MM.1S (cell line): Measurements from ENCODE around the gene DIRAS1.

Experiments
- CTCF ChIP-seq: fragments of 300-600 bp; sonication (generic); IDR thresholded peaks from 2 replicates; pipeline ENCODE4 v1.5.1; 2016; ENCODE audit warnings: antibody characterized with exemption, low read length, mixed read lengths
- EZH2 ChIP-seq: fragments of 300-600 bp; sonication (generic); optimal IDR thresholded peaks from 2 replicates; pipeline ENCODE3; 2017; ENCODE audit warnings: low read depth, mild to moderate bottlenecking, antibody characterized with exemption, low read length, mixed read lengths
- EZH2phosphoT487 ChIP-seq: fragments of 300-600 bp; sonication (generic); IDR thresholded peaks from 2 replicates; pipeline ENCODE4 v1.6.1; 2018; ENCODE audit warnings: antibody characterized with exemption, low read length

- TF ChIP-seq CTCF, result no peak
- no peak for TF ChIP-seq EZH2
- no peak for TF ChIP-seq EZH2phosphoT487
These were observed 22.9 kb upstream of the DIRAS1 start for GRCh38 chr19:2744113-2744512.
